Ectodermal cell (in vitro differentiated cells): ENCODE results near the gene QSOX1.
"Not testable (repeated sequence)": the region's sequence is repeated elsewhere in the genome, so short reads cannot be mapped to it uniquely, and the experiment has no call there.

ENCODE experiments used
- H3K27ac ChIP-seq: 2 replicates; pipeline ENCODE4 v1.7.0; 2013; ENCODE audit warnings: mild to moderate bottlenecking, low read depth, low read length; ENCODE audit not compliant: insufficient read depth, poor library complexity, severe bottlenecking
- H3K27me3 ChIP-seq: 2 replicates; pipeline ENCODE4 v1.7.0; 2013; ENCODE audit warnings: mild to moderate bottlenecking, low read length; ENCODE audit not compliant: insufficient read depth, control insufficient read depth, poor library complexity, severe bottlenecking
- H3K36me3 ChIP-seq: one replicate; pipeline ENCODE4 v1.7.0; 2013; ENCODE audit warnings: low read length; ENCODE audit not compliant: control insufficient read depth, insufficient read depth
- H3K4me1 ChIP-seq: one replicate; pipeline ENCODE4 v1.7.0; 2013; ENCODE audit warnings: low read length; ENCODE audit not compliant: control insufficient read depth, insufficient read depth
- H3K4me3 ChIP-seq: 2 replicates; pipeline ENCODE4 v1.7.0; 2013; ENCODE audit warnings: low read depth, low read length, control low read depth; ENCODE audit not compliant: insufficient read depth
- H3K9me3 ChIP-seq: 2 replicates; pipeline ENCODE4 v1.7.0; 2013; ENCODE audit warnings: mild to moderate bottlenecking, low read length, moderate library complexity; ENCODE audit not compliant: control insufficient read depth
- WGBS, 2 experiments: methylation state at CpG; one replicate each; pipeline ENCODE4 v1.1.7; 2013; ENCODE audit warnings: missing lambda C conversion rate in 2 of 2; 5-methylcytosine and 5-hydroxymethylcytosine counted together

The QSOX1 gene

DNA sequence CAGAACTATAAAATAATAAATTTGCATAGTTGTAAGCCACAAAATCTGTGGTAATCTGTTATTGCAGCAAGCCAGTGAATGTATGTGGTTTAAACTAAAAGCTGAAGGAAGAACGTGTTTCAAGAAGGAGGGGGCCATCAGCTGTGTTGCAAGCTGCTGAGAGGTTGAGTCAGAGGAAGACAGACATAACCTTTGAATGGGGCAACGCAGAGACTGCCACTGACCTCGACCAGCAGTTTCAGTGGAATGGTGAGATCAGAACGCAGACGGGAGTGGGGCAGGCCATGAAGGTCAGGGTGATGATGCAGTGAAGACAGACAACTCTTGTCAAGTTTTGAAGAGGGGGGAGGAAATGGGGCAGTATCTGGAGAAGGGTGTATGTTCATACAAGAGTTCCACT lies 23.2 kb upstream of the QSOX1 start:
- Histone ChIP-seq H3K36me3 (no peaks in the 10 kb centered on the region), H3K4me1 (no peaks in the 10 kb centered on the region), H3K9me3 (no peaks in the 10 kb centered on the region), H3K27ac (no peak overlapping the region), H3K4me3 (no peak overlapping the region), H3K27me3 (no peaks in the 10 kb centered on the region)
- WGBS, 2 experiments = 90% methylated on average over 5 of the region's 5 CpGs

DNA sequence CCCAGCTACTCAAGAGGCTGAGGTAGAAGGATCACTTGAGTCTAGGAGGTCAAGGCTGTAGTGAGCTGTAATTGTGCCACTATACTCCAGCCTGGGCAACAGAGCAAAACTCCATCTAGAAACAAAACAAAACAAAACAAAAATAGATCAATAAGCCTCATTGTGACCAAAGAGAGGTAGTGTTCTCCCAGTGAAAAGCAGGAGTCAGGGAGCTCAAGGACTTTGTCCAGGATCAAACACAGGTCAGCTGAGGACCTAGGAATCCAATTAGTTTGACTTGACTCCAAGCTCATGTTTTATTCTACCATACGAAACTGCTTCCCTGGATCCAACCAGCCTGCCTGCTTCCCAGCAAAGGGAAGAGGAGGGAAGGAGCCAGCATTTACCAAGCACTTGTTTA lies 21.5 kb upstream of the QSOX1 start:
- no peaks in the 10 kb centered on the region for H3K27me3 ChIP-seq
- H3K4me1 ChIP-seq = no peaks in the 10 kb centered on the region
- H3K36me3 ChIP-seq = no peaks in the 10 kb centered on the region
- H3K4me3 ChIP-seq = no peak overlapping the region
- 78 to 80% methylated on average over 1 of the region's 1 CpG for WGBS, 2 experiments
- no peak overlapping the region for H3K27ac ChIP-seq
- no peaks in the 10 kb centered on the region for H3K9me3 ChIP-seq

DNA sequence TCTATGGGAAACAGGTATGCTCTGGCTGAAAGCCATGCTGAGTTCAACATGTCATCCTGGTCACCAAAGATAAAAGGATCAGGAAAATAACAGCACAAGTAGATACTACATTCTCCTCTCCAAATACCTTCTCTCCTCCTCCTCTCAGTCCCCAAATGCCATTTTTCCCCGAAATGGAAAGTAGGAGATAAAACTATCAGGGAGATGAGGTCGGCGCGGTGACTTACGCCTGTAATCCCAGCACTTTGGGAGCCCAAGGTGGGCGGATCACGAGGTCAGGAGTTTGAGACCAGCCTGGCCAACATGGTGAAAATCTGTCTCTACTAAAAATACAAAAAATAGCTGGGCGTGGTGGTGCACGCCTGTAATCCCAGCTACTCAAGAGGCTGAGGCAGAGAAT lies 21.0 kb upstream of the QSOX1 start:
- not testable (repeated sequence) for H3K36me3 ChIP-seq, H3K27me3 ChIP-seq, H3K4me1 ChIP-seq, H3K4me3 ChIP-seq, H3K27ac ChIP-seq, H3K9me3 ChIP-seq
- 89 to 90% methylated on average over 9 of the region's 9 CpGs for WGBS, 2 experiments

DNA sequence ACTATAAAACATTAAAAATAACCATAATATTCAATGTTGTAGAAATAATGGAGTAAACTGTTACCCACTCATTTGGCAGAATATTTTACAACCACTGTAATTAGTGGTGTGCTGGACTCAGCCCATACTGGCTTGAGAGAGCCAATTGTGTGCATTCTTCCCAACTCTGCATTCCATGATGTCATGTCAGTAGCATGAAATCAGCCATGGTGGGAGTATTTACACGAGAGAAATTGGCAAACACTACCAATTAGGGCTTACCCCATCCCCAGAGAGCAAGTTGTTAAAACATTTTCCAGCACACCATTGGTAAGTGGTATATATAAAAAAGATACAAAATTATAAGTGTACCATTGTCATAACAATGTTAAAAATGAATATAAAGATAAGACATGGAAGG lies 19.1 kb upstream of the QSOX1 start:
- no peak overlapping the region for H3K27ac ChIP-seq
- 80 to 91% methylated on average over 1 of the region's 1 CpG for WGBS, 2 experiments
- H3K36me3 ChIP-seq = no peaks in the 10 kb centered on the region
- no peak overlapping the region for H3K4me3 ChIP-seq
- no peaks in the 10 kb centered on the region for H3K9me3 ChIP-seq
- no peaks in the 10 kb centered on the region for H3K27me3 ChIP-seq
- no peaks in the 10 kb centered on the region for H3K4me1 ChIP-seq

GRCh38 chr1:180136331-180136967 lies 18.2 kb upstream of the QSOX1 start:
- Histone ChIP-seq H3K36me3 (no peaks in the 10 kb centered on the region), H3K4me3 (no peak overlapping the region), H3K9me3 (no peaks in the 10 kb centered on the region), H3K4me1 (no peaks in the 10 kb centered on the region), H3K27ac (no peak overlapping the region), H3K27me3 (no peaks in the 10 kb centered on the region)
- WGBS, 2 experiments = 89 to 91% methylated on average over 4 of the region's 4 CpGs

- Histone ChIP-seq H3K4me1 (no peaks in the 10 kb centered on the region), H3K27me3 (no peaks in the 10 kb centered on the region), H3K9me3 (no peaks in the 10 kb centered on the region), H3K27ac (no peak overlapping the region), H3K36me3 (no peaks in the 10 kb centered on the region), H3K4me3 (no peak overlapping the region)
Observed at GRCh38 chr1:180136968-180137356, 17.7 kb upstream of the QSOX1 start.

DNA sequence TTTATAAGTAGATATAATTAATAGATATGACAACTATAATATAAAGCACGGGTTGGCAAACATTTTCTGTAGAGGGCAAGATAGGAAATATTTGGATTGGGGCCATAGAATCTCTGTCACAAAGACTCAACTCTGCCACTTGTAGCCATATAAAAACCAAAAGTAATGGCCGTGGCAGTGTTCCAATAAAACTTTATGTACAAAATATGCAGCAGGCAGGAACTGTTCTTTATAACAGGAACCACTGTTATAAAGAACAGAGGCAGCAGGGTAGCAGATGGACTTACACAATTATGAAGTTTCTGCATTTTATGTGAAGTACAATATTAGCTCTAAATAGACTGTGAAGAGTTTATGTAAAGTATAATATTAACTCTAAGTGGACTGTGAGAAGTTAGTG lies 16.9 kb upstream of the QSOX1 start:
- H3K9me3 ChIP-seq = no peaks in the 10 kb centered on the region
- H3K27me3 ChIP-seq = no peaks in the 10 kb centered on the region
- no peak overlapping the region for H3K27ac ChIP-seq
- no peak overlapping the region for H3K4me3 ChIP-seq
- 84 to 100% methylated on average over 2 of the region's 2 CpGs for WGBS, 2 experiments
- H3K4me1 ChIP-seq = no peaks in the 10 kb centered on the region
- H3K36me3 ChIP-seq = no peaks in the 10 kb centered on the region

- Histone ChIP-seq H3K36me3 (no peaks in the 10 kb centered on the region), H3K9me3 (no peaks in the 10 kb centered on the region), H3K27ac (no peak overlapping the region), H3K27me3 (no peaks in the 10 kb centered on the region), H3K4me3 (no peak overlapping the region), H3K4me1 (no peaks in the 10 kb centered on the region)
- 84 to 95% methylated on average over 6 of the region's 6 CpGs for WGBS, 2 experiments
Observed at GRCh38 chr1:180141381-180141934, 13.2 kb upstream of the QSOX1 start.

- Histone ChIP-seq H3K4me1 (no peaks in the 10 kb centered on the region), H3K27ac (no peak overlapping the region), H3K9me3 (no peaks in the 10 kb centered on the region), H3K27me3 (no peaks in the 10 kb centered on the region), H3K4me3 (no peak overlapping the region), H3K36me3 (no peaks in the 10 kb centered on the region)
- WGBS, 2 experiments = 90 to 91% methylated on average over 3 of the region's 3 CpGs
Observed at GRCh38 chr1:180143359-180143758, 11.3 kb upstream of the QSOX1 start.

- H3K4me1 ChIP-seq = no peaks in the 10 kb centered on the region
- no peak overlapping the region for H3K27ac ChIP-seq
- H3K27me3 ChIP-seq = no peaks in the 10 kb centered on the region
- H3K36me3 ChIP-seq = no peaks in the 10 kb centered on the region
- no peak overlapping the region for H3K4me3 ChIP-seq
- no peaks in the 10 kb centered on the region for H3K9me3 ChIP-seq
- 83 to 85% methylated on average over 6 of the region's 6 CpGs for WGBS, 2 experiments
Observed at GRCh38 chr1:180144659-180145357, 9.9 kb upstream of the QSOX1 start.
